Thyroid gland (tissue), 4 donors: ENCODE data around the gene EEFSEC. TPM values are rescaled to one million over a fixed set of nuclear protein-coding genes. Genes with fewer than 3 reads are reported as not detected.

Experiments used
- DNase-seq, 2 donors: peaks; one replicate each; pipeline ENCODE4 v3.0.0-alpha.2; 2019
- H3K27ac ChIP-seq, 3 donors: fragments of 200-600 bp; sonication (generic); 1 replicate in 2 of 3; 2 replicates in 1 of 3; pipeline ENCODE4 v1.5.1; 2016 to 2019; ENCODE audit warnings: mild to moderate bottlenecking in 1 of 3, moderate library complexity in 1 of 3
- H3K27me3 ChIP-seq: fragments of 200-600 bp; sonication (generic); one replicate; pipeline ENCODE4 v1.5.1; 2019
- H3K36me3 ChIP-seq, 2 donors: fragments of 200-600 bp; sonication (generic); one replicate each; pipeline ENCODE4 v1.5.1; 2016 to 2019
- H3K4me1 ChIP-seq, 2 donors: fragments of 200-600 bp; sonication (generic); one replicate each; pipeline ENCODE4 v1.5.1; 2017 to 2019
- H3K4me3 ChIP-seq, 3 donors: fragments of 200-600 bp; sonication (generic); replicated peaks in 1 of 3; 1 replicate in 2 of 3; 2 replicates in 1 of 3; pipeline ENCODE4 v1.5.1; 2016; ENCODE audit warnings: mild to moderate bottlenecking in 1 of 3
- H3K9me3 ChIP-seq: fragments of 200-600 bp; sonication (generic); one replicate; pipeline ENCODE4 v1.5.1; 2017
- CTCF ChIP-seq, 6 experiments: fragments of 200-600 bp in 3 of 6; fragments of 450-650 bp in 3 of 6; sonication (generic) in 3 of 6; IDR thresholded peaks; one replicate each; pipeline ENCODE4 v1.5.1; 2016 to 2019; ENCODE audit warnings: antibody characterized with exemption in 6 of 6, mild to moderate bottlenecking in 2 of 6, inconsistent platforms in 1 of 6, moderate library complexity in 1 of 6
- POLR2A ChIP-seq, 2 donors: fragments of 450-650 bp; IDR thresholded peaks; one replicate each; pipeline ENCODE4 v1.6.1; 2017; ENCODE audit warnings: antibody characterized with exemption in 2 of 2, mild to moderate bottlenecking in 2 of 2, moderate library complexity in 1 of 2
- WGBS, 2 donors: methylation state at CpG; one replicate each; pipeline ENCODE4 v1.1.5; 2017; 5-methylcytosine and 5-hydroxymethylcytosine counted together
- intact Hi-C: fragments of 100-400 bp; cut with DNase I; formaldehyde crosslinking; loops from one replicate; pipeline ENCODE4 v1.15.1; 2023
- total RNA-seq, 4 donors: library from RNA; depleted of rRNA; stranded (reverse); fragments of >200 nt; gene quantifications; one replicate each; pipeline ENCODE4 v1.2.3, GENCODE V29; 2016

Gene EEFSEC
- total RNA-seq, 4 donors from 2014 or later: 13.3 to 26.6 (median 21.7) TPM

- H3K4me1 ChIP-seq: peaks cover 11 to 14% of the 10 kb centered on the region in 2 donors
- H3K9me3 ChIP-seq: no peaks in the 10 kb centered on the region
- DNase-seq: no peak
- intact Hi-C loops: no loop called here
- H3K27me3 ChIP-seq: no peaks in the 10 kb centered on the region
- 95 to 98% methylated on average over 2 of the region's 2 CpGs for WGBS, 2 donors
- H3K27ac ChIP-seq: no peak overlapping the region
- no peaks in the 10 kb centered on the region for H3K36me3 ChIP-seq
- no peak overlapping the region for H3K4me3 ChIP-seq
- TF ChIP-seq CTCF (IDR thresholded peaks at IDR 0.05) (no peak), POLR2A (IDR thresholded peaks at IDR 0.05) (no peak)
Observed at GRCh38 chr3:128306481-128306880, 153.2 kb downstream of the EEFSEC start.

DNA sequence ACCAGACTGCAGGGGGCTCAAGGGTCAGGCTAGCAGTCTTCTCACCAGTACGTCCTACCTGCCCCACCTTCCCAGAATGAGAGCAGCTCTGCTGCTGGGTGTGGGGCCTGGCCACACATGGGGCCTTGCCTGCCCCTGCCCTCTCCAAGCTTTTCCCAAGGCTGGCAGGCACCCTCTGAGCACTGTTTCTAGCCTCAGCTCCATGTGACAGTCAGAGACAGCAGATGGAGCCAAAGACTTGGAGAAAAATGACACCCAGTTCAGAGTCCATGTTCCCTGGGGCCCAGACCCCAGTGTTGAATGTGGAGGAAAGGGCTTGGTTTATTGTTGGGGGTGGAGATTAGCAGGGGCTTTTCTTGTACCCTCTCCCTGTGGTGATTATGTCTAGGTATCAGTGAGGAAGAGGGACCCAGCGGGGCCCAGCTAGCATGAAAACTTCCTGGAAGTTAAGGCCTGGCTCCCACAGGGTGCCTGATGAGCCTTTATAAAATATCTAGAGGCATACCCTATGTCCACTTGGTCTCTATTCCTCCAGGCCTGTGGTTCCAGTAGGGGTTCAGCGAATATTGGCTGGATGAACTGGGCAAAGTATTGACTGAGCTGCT is 153.8 kb downstream of the EEFSEC start:
- Histone ChIP-seq H3K27ac (no peak overlapping the region), H3K9me3 (no peaks in the 10 kb centered on the region), H3K4me3 (no peak overlapping the region), H3K36me3 (no peaks in the 10 kb centered on the region), H3K4me1 (peaks cover 11 to 20% of the 10 kb centered on the region in 2 donors), H3K27me3 (no peaks in the 10 kb centered on the region)
- TF ChIP-seq POLR2A (IDR thresholded peaks at IDR 0.05) (no peak), CTCF (IDR thresholded peaks at IDR 0.05) (no peak)
- no peak for DNase-seq
- WGBS, 2 donors: 95 to 100% methylated on average over 3 of the region's 3 CpGs
- intact Hi-C loops: no loop called here

GRCh38 chr3:128307781-128308469 is 154.6 kb downstream of the EEFSEC start:
- Histone ChIP-seq H3K4me1 (peaks cover 11 to 20% of the 10 kb centered on the region in 2 donors), H3K27me3 (no peaks in the 10 kb centered on the region), H3K36me3 (no peaks in the 10 kb centered on the region), H3K4me3 (no peak overlapping the region), H3K9me3 (no peaks in the 10 kb centered on the region), H3K27ac (no peak overlapping the region)
- intact Hi-C loops: no loop called here
- 93 to 100% methylated on average over 2 to 6 of the region's 6 CpGs for WGBS, 2 donors
- DNase-seq: no peak
- TF ChIP-seq POLR2A (IDR thresholded peaks at IDR 0.05): no peak

- 94 to 97% methylated on average over 8 of the region's 8 CpGs for WGBS, 2 donors
- Histone ChIP-seq H3K27me3 (no peaks in the 10 kb centered on the region), H3K36me3 (no peaks in the 10 kb centered on the region), H3K4me3 (no peak overlapping the region), H3K9me3 (no peaks in the 10 kb centered on the region), H3K4me1 (peaks cover 11 to 23% of the 10 kb centered on the region in 2 donors), H3K27ac (no peak overlapping the region)
- no peak for DNase-seq
- intact Hi-C loops: no loop called here
- TF ChIP-seq CTCF (IDR thresholded peaks at IDR 0.05): no peak
- no peak for TF ChIP-seq POLR2A (IDR thresholded peaks at IDR 0.05)
Observed at GRCh38 chr3:128309026-128309425, 155.7 kb downstream of the EEFSEC start.

GRCh38 chr3:128310286-128311058 is 157.2 kb downstream of the EEFSEC start:
- H3K4me1 ChIP-seq: peaks cover 11 to 25% of the 10 kb centered on the region in 2 donors
- intact Hi-C loops: no loop called here
- H3K36me3 ChIP-seq: no peaks in the 10 kb centered on the region
- TF ChIP-seq POLR2A (IDR thresholded peaks at IDR 0.05) (no peak), CTCF (IDR thresholded peaks at IDR 0.05) (no peak)
- no peaks in the 10 kb centered on the region for H3K27me3 ChIP-seq
- WGBS, 2 donors: 57 to 70% methylated on average over 4 of the region's 4 CpGs
- peak overlapping the region in 2 of 3 donors; percentile 20 to 73 for H3K27ac ChIP-seq
- H3K9me3 ChIP-seq: no peaks in the 10 kb centered on the region
- DNase-seq: peak; percentile 23 to 37
- no peak overlapping the region for H3K4me3 ChIP-seq
